K562 (cell line): ENCODE results near the gene LMO7. TPM values are rescaled to one million over a fixed set of nuclear protein-coding genes. Genes with fewer than 3 reads are reported as not detected.

Experiments
- ATAC-seq: fragments of 200-7000 bp; cut with Tn5 transposase; 3 replicates; pipeline ENCODE4 v1.9.1; 2020; ENCODE audit warnings: moderate library complexity
- BruUV-seq: library from RNA; stranded (reverse); fragments of 400-500 nt; replicated peaks from 2 replicates; lab custom pipeline; 2021; lab: Mats Ljungman, UMichigan
- CTCF ChIA-PET: fragments of 300-600 bp; formaldehyde crosslinking; extraction: SDS; loops from one replicate; lab custom pipeline; 2021; ENCODE audit warnings: low intra/inter-chr PET ratio; lab: Yijun Ruan, JAX
- POLR2A ChIA-PET: fragments of 300-600, 350-650 bp; sonication (Branson Sonifier 250); formaldehyde crosslinking; extraction: SDS; loops from one replicate; lab custom pipeline; 2021; ENCODE audit warnings: antibody characterized with exemption, inconsistent platforms; lab: Yijun Ruan, JAX
- DNase-seq, 4 experiments: peaks; one replicate each; pipeline versions ENCODE4 v3.0.0 to v3.0.0-alpha.2; 2011 to 2018; ENCODE audit warnings: low spot score in 3 of 4, mixed read lengths in 3 of 4; ENCODE audit errors: extremely low read depth in 1 of 4
- FAIRE-seq: peaks from 2 replicates; lab custom pipeline; 2011; peaks lifted over from hg19 to GRCh38; lab: Jason Lieb, UNC
- H2AFZ ChIP-seq: 2 replicates; pipeline ENCODE4 v1.6.0; 2011; ENCODE audit warnings: low read depth, low read length, control low read depth, inconsistent platforms
- H3K27ac ChIP-seq: fragments of 200-600 bp; 3 replicates; pipeline ENCODE4 v1.8.0; 2011; ENCODE audit warnings: low read depth, mild to moderate bottlenecking, control low read depth, inconsistent platforms, low read length, moderate library complexity, mixed read lengths; ENCODE audit errors: extremely low read depth
- H3K27me3 ChIP-seq, 2 experiments: fragments of 300-600 bp in 1 of 2; 2 replicates in 1 of 2; 3 replicates in 1 of 2; pipeline versions ENCODE4 v1.6.0 to v1.8.0; 2011; ENCODE audit warnings: inconsistent platforms in 2 of 2, low read length in 2 of 2, mild to moderate bottlenecking in 1 of 2, mixed read lengths in 1 of 2, moderate library complexity in 1 of 2; ENCODE audit not compliant: control insufficient read depth in 2 of 2, insufficient read depth in 2 of 2
- H3K36me3 ChIP-seq: fragments of 300-600 bp; 3 replicates; pipeline ENCODE4 v1.8.0; 2011; ENCODE audit warnings: mild to moderate bottlenecking, low read length, inconsistent platforms; ENCODE audit not compliant: control insufficient read depth, insufficient read depth
- H3K4me1 ChIP-seq, 2 experiments: fragments of 200-600 bp in 1 of 2; replicated peaks in 1 of 2; 2 replicates in 1 of 2; 3 replicates in 1 of 2; pipeline versions ENCODE4 v1.5.1 to v1.8.0; 2011; ENCODE audit warnings: inconsistent platforms in 2 of 2, low read length in 2 of 2, mild to moderate bottlenecking in 1 of 2, mixed read lengths in 1 of 2, moderate library complexity in 1 of 2; ENCODE audit not compliant: control insufficient read depth in 2 of 2, insufficient read depth in 2 of 2
- H3K4me2 ChIP-seq: 2 replicates; pipeline ENCODE4 v1.6.1; 2011; ENCODE audit warnings: low read length, control low read depth, inconsistent platforms, mixed read lengths; ENCODE audit not compliant: insufficient read depth
- H3K4me3 ChIP-seq: fragments of 200-600 bp; sonication (generic), shearing (Covaris generic); 2 replicates; pipeline ENCODE4 v1.5.1; 2016; ENCODE audit warnings: control low read depth, inconsistent platforms
- H3K79me2 ChIP-seq: fragments of 200-600 bp; 3 replicates; pipeline ENCODE4 v1.8.0; 2011; ENCODE audit warnings: low read length, inconsistent platforms; ENCODE audit not compliant: control insufficient read depth, insufficient read depth
- H3K9ac ChIP-seq, 2 experiments: 2 replicates each; pipeline versions ENCODE4 v1.6.0 to v1.6.1; 2011; ENCODE audit warnings: low read depth in 2 of 2, low read length in 2 of 2, control low read depth in 1 of 2, inconsistent platforms in 1 of 2, mild to moderate bottlenecking in 1 of 2, mixed read lengths in 1 of 2; ENCODE audit not compliant: insufficient read depth in 1 of 2
- H3K9me1 ChIP-seq: one replicate; pipeline ENCODE4 v1.6.0; 2011; ENCODE audit warnings: inconsistent platforms, mild to moderate bottlenecking, low read length, moderate library complexity; ENCODE audit not compliant: control insufficient read depth, insufficient read depth
- H3K9me3 ChIP-seq: replicated peaks from 2 replicates; pipeline ENCODE4 v1.5.1; 2011; ENCODE audit warnings: low read depth, low read length, inconsistent platforms; ENCODE audit not compliant: control insufficient read depth, insufficient read depth
- H4K20me1 ChIP-seq: replicated peaks from 2 replicates; pipeline ENCODE4 v1.6.1; 2011; ENCODE audit warnings: low read length, inconsistent platforms, mixed read lengths; ENCODE audit not compliant: control insufficient read depth, insufficient read depth
- CBFA2T2 ChIP-seq: fragments of 450-650 bp; conservative IDR thresholded peaks from 2 replicates; pipeline ENCODE4 v1.6.1; 2017; ENCODE audit warnings: mild to moderate bottlenecking
- CBFA2T3 ChIP-seq: fragments of 450-650 bp; IDR thresholded peaks from 2 replicates; pipeline ENCODE4 v1.6.1; 2017
- GTF2F1 ChIP-seq: IDR thresholded peaks from 2 replicates; pipeline ENCODE4 v1.6.1; 2011; ENCODE audit warnings: low read depth, low read length, improper control_type of control experiment
- MTF1 ChIP-seq: fragments of 250-450 bp; sonication (Bioruptor Pico); IDR thresholded peaks from 2 replicates; pipeline ENCODE4 v1.9.0; 2021; ENCODE audit warnings: moderate library complexity, mild to moderate bottlenecking, inconsistent platforms, borderline replicate concordance
- NR2F6 ChIP-seq: fragments of 450-650 bp; formaldehyde crosslinking; IDR thresholded peaks from 2 replicates; pipeline ENCODE4 v1.4.0; 2020; ENCODE audit warnings: mild to moderate bottlenecking
- SOX6 ChIP-seq: fragments of 450-650 bp; IDR thresholded peaks from 2 replicates; pipeline ENCODE4 v1.6.1; 2014; ENCODE audit warnings: mild to moderate bottlenecking
- STAT5B ChIP-seq: fragments of 250-450 bp; sonication (Bioruptor Pico); IDR thresholded peaks from 2 replicates; pipeline ENCODE4 v1.8.0; 2021; ENCODE audit warnings: mild to moderate bottlenecking, inconsistent platforms
- TEAD2 ChIP-seq: fragments of 450-650 bp; IDR thresholded peaks from 2 replicates; pipeline ENCODE4 v1.6.1; 2016; ENCODE audit warnings: missing genetic modification characterization, control low read depth, missing compliant biosample characterization
- THRB ChIP-seq: fragments of 450-650 bp; formaldehyde crosslinking; conservative IDR thresholded peaks from 2 replicates; pipeline ENCODE4 v1.4.0; 2022; ENCODE audit warnings: mild to moderate bottlenecking, missing genetic modification characterization
- ZFP1 ChIP-seq: fragments of 450-650 bp; formaldehyde crosslinking; IDR thresholded peaks from 2 replicates; pipeline ENCODE4 v1.4.0; 2020; ENCODE audit warnings: mild to moderate bottlenecking, mixed read lengths
- ZFP91 ChIP-seq: sonication (generic); formaldehyde crosslinking; IDR thresholded peaks from 2 replicates; pipeline ENCODE4 v1.8.0; 2022; ENCODE audit warnings: mild to moderate bottlenecking, missing genetic modification reagents
- ZNF24 ChIP-seq: fragments of 450-650 bp; IDR thresholded peaks from 2 replicates; pipeline ENCODE4 v1.6.1; 2016
- ZNF512 ChIP-seq: IDR thresholded peaks from 2 replicates; pipeline ENCODE4 v1.6.1; 2016; ENCODE audit warnings: missing genetic modification characterization, missing compliant biosample characterization
- WGBS: fragments of 100-300 bp; shearing (Covaris generic); methylation state at CpG from one replicate; pipeline ENCODE4 v1.1.6; 2016; ENCODE audit warnings: low coverage, mixed read lengths; ENCODE audit not compliant: insufficient coverage; ENCODE audit errors: missing lambda C conversion rate; 5-methylcytosine and 5-hydroxymethylcytosine counted together
- in situ Hi-C: fragments of 300-500 bp; cut with MboI; formaldehyde crosslinking; loops from 4 replicates; pipeline ENCODE4 v1.15.0; 2018; ENCODE audit warnings: inconsistent platforms, mixed read lengths
- intact Hi-C: fragments of 100-400 bp; cut with micrococcal nuclease; formaldehyde crosslinking; loops from 2 replicates; pipeline ENCODE4 v1.14.2; 2022
- polyA plus RNA-seq, 8 experiments: library from polyadenylated mRNA; depleted of rRNA in 4 of 8; stranded (reverse) in 5 of 8; unstranded in 3 of 8; fragments of >200 nt; fragmentation: Nextera tagmentation in 2 of 8; fragmentation: Illumina TruSeq in 1 of 8; extraction: Ambion mirVana in 2 of 8; extraction: Trizol in 1 of 8; gene quantifications; 2 replicates each; pipeline versions ENCODE4 v1.2.1 to v1.2.3, GENCODE V29; 2011 to 2014; ENCODE audit warnings: inconsistent platforms in 1 of 8, missing spikeins in 1 of 8
- total RNA-seq, 7 experiments: library from RNA; depleted of rRNA in 6 of 7; stranded (reverse); fragments of >200 nt in 6 of 7; fragmentation: Illumina TruSeq in 2 of 7; extraction: Trizol in 2 of 7; gene quantifications; 2 replicates each; pipeline versions ENCODE4 v1.2.1 to v1.2.3, GENCODE V29; 2011 to 2021; ENCODE audit warnings: low replicate concordance in 1 of 7

LMO7 gene
- total and polyA plus RNA-seq, 9 of the 15 experiments (the other 6 are each of a cell fraction or from before 2014, with no cell fraction given): 0.42 to 4.3 (median 1.7) TPM

- Histone ChIP-seq H4K20me1 (no peaks in the 10 kb centered on the region), H3K79me2 (no peaks in the 10 kb centered on the region), H3K9ac (no peak overlapping the region), H3K27me3 (no peaks in the 10 kb centered on the region), H3K9me1 (no peaks in the 10 kb centered on the region), H2AFZ (no peak overlapping the region), H3K36me3 (no peaks in the 10 kb centered on the region), H3K4me2 (no peak overlapping the region), H3K9me3 (no peaks in the 10 kb centered on the region), H3K4me1 (no peaks in the 10 kb centered on the region), H3K27ac (no peak overlapping the region), H3K4me3 (no peak overlapping the region)
- no peak for FAIRE-seq
- in situ Hi-C loops: no loop called here
- intact Hi-C loops: no loop called here
- CTCF ChIA-PET: no interaction called here
- TF ChIP-seq CBFA2T3 (no peak), THRB (CRISPR knock-in tag) (no peak), ZFP1 (CRISPR knock-in tag) (no peak), ZNF512 (tag) (no peak), CBFA2T2 (no peak), ZFP91 (CRISPR knock-in tag) (no peak), TEAD2 (tag) (no peak), STAT5B (CRISPR knock-in tag) (no peak), GTF2F1 (no peak), SOX6 (no peak), ZNF24 (no peak), MTF1 (CRISPR knock-in tag) (no peak), NR2F6 (CRISPR knock-in tag) (no peak)
- no peak for DNase-seq
- no peak for ATAC-seq
- 78% methylated on average over 1 of the region's 1 CpG for WGBS
- BruUV-seq: no TSS peak
- POLR2A ChIA-PET: no interaction called here
Observed at GRCh38 chr13:75670496-75670895, 34.4 kb downstream of the LMO7 start.
